ENCODE results near the gene PRM1. TPM values are rescaled to one million over a fixed set of nuclear protein-coding genes. Genes with fewer than 3 reads are reported as not detected.

Gene PRM1
- total and polyA plus RNA-seq, 2 of the 13 experiments (the other 11 are each of a cell fraction or from before 2014, with no cell fraction given): not detected

- no peak for TF ChIP-seq ZBTB34 (CRISPR knock-in tag; IDR thresholded peaks at IDR 0.05)
- no peak for TF ChIP-seq CREB1 (IDR thresholded peaks at IDR 0.05)
- no peak for TF ChIP-seq CREB1 (CRISPR knock-in tag; IDR thresholded peaks at IDR 0.05)
- peak; percentile 57; the same call in 1 of the 2 replicates for TF ChIP-seq HOXA3 (CRISPR knock-in tag; IDR thresholded peaks at IDR 0.05)
- TF ChIP-seq CHD4 (IDR thresholded peaks at IDR 0.05; ENCODE audit: borderline replicate concordance, low read length): no peak
- TF ChIP-seq FOXO1 (CRISPR knock-in tag; IDR thresholded peaks at IDR 0.05): 0 out of 2 replicates have a peak, but pooled peaks have one; percentile 11
- no peak for TF ChIP-seq IRF9 (CRISPR knock-in tag; IDR thresholded peaks at IDR 0.05; ENCODE audit: borderline replicate concordance)
- TF ChIP-seq ZNF354B (CRISPR knock-in tag; IDR thresholded peaks at IDR 0.05): peak; percentile 28; the same call in 1 of the 2 replicates
- no peak for TF ChIP-seq SP1 (IDR thresholded peaks at IDR 0.05)
- TF ChIP-seq SP1 (CRISPR knock-in tag; IDR thresholded peaks at IDR 0.05): no peak
- 0 out of 2 replicates have a peak, but pooled peaks have one; percentile 7 for TF ChIP-seq ZNF770 (CRISPR knock-in tag; IDR thresholded peaks at IDR 0.05)
- no peak for TF ChIP-seq ZBTB7A (CRISPR knock-in tag; IDR thresholded peaks at IDR 0.05)
- TF ChIP-seq TFDP2 (CRISPR knock-in tag; IDR thresholded peaks at IDR 0.05): no peak
- TF ChIP-seq SP5 (CRISPR knock-in tag; IDR thresholded peaks at IDR 0.05; ENCODE audit: borderline replicate concordance, low read depth): no peak
- no peak for TF ChIP-seq KDM2A (CRISPR knock-in tag; IDR thresholded peaks at IDR 0.05; ENCODE audit: borderline replicate concordance, low read depth)
- no peak for TF ChIP-seq RFXANK (CRISPR knock-in tag; IDR thresholded peaks at IDR 0.05)
- no peak for TF ChIP-seq ZNF609 (CRISPR knock-in tag; IDR thresholded peaks at IDR 0.05; ENCODE audit: borderline replicate concordance)
- TF ChIP-seq ZSCAN25 (CRISPR knock-in tag; IDR thresholded peaks at IDR 0.05): no peak
- TF ChIP-seq FOXJ3 (CRISPR knock-in tag; IDR thresholded peaks at IDR 0.05; ENCODE audit: borderline replicate concordance): no peak; the same call in 1 of the 2 replicates
Measured at GRCh38 chr16:11292076-11292748, 11.1 kb upstream of the PRM1 start (continued).
